ENCODE measurements around the gene RSPH1.
"Not testable (repeated sequence)": the region's sequence is repeated elsewhere in the genome, so short reads cannot be mapped to it uniquely, and the experiment has no call there.

The RSPH1 gene

DNA sequence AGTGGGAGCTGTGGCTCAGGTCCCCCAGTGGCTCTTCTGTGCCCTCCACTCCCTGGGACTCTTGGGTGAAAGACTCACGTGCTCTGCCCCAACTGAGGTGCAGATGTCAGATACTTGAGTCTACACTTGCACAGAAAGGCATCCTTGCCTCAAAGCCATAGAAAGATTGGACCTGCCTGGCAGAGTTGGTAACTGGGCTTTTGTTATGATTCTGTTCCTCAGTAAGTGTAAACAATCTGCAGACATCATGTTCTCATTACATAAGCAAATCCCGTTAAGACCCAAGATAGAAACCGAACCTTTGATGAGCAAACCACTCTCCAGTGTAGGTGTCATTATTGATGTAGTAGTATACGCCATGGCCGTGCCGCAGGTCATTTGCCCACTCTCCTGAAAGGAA, 10.0 kb downstream of the RSPH1 start:
- no peak for DNase-seq (ENCODE audit: low read depth)

DNA sequence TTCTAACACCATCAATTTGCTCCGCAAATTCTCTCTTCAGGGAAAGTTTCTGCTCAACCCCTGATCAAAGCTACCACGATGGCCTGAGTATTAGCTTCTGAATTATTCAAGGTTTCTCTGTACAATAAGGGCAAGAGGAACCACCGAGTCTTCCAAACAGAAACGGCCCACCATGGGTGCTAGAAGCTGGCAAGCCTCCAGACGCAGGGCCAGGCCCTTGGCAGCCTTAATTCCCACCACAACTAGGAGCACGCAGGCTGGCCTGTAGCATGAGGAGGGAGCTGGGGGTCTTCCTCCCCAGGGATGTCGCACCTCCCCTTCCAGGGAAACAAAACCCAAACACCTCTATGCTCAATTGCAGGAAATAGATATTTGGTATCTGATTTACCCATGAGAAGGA, 11.1 kb downstream of the RSPH1 start:
- DNase-seq (ENCODE audit: low read depth) = no peak

DNA sequence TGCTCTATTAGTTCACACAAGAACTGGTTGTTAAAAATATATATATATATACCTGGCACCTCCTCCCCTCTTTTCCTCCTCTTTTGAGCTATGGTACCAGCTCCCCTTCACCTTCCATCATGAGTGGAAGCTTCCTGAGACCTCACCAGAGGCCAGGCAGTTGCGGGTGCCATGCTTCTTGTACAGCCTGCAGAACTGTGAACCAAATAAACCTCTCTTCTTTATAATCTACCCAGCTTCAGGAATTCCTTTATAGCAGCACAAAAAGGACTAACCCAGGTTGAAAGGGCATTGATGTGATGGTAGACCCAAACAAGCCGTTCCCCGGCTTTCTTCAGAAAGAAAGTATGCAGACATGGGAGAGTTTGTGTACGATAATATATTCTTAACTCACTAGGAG, 14.9 kb downstream of the RSPH1 start:
- DNase-seq (ENCODE audit: low read depth) = no peak

DNA sequence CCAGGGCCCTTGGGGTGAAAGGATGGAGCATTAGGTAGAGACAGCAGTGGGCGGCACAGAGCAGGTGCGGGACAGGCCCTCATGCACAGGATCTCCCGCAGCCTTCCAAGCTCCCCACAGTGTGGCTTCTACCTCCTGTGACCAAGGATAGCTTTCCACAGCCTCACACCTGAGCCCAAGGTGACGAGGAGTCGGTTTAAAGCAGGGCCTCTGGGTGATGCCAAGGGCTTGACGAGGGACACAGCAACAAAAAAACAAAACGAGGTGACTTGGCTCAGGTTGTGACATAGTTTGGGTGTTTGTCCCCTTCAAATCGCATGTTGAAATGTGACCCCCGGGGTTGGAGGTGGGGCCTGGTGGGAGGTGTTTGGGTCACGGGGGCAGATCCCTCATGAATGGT, 15.3 kb downstream of the RSPH1 start:
- DNase-seq (ENCODE audit: low read depth) = no peak

DNA sequence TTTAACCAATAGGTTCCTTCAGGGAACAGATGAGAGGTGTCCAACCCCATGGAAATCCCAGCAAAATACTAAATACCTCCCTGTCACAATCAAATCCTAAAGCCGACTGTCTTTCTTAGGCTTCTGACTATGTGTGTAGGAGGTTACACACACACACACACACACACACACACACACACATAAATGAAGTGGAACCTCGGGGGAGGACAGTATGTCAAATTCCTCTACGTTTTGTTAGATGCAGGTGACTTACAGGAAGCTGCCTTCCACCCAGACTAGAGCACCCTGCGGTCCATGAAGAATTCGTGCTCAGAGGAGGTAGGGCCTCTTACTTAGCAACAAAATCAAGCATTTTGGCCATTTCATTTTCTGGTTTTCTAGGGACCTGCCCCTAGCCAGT, 16.4 kb downstream of the RSPH1 start:
- no peak for DNase-seq (ENCODE audit: low read depth)

DNA sequence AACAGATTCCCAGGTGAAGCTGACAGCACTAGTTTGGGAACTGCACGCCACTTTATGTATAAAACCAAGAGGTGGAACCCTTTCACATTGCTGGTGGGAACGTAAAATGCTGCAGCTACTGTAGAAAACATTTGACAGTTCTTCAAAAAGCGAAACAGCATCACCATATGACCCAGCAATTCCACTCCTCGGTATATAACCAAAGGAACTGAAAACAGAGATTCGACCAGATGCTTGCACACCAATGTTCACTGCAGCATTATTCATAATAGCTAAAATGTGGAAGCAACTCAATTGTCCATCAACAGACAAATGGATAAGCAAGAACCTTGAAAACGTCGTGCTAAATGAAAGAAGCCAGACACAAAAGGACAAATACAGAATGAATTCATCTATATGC, 17.5 kb downstream of the RSPH1 start:
- DNase-seq (ENCODE audit: low read depth) = no peak

DNA sequence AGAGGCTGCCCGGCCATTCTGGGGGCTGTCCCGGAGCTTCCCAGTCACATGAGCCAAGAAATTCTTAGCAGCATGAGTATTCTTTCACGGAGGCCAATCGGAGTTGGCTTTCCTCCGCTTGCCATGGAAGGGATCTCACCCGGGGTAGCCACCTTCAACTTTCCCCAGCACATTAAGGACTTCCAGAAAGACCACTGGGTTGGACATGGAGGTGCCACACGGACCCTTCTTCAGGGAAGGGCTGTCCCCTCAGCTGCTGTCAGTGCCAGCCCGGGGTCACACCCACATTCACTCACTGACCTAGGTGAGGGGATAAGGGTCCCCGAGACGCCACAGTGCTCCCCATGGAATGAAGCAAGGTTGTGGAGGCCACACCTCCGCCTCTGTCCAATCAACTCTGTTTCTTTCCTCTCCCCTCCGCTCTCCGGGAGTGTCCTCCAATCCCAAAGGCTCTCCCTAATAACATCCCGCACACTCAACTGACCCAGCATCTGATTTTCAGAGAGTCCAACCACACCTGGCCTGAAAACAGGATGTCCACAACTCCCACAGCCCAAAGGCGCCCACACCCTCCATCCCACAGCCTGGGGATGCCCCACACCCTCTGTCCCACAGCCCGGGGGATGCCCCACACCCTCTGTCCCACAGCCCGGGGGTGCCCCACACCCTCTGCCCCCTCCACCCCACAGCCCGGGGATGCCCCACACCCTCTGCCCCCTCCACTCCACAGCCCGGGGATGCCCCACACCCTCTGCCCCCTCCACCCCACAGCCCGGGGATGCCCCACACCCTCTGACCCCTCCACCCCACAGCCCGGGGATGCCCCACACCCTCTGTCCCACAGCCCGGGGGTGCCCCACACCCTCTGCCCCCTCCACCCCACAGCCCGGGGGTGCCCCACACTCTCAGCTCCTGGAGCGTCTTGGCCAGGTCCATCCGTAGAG, 19.4 kb downstream of the RSPH1 start:
- no peak for DNase-seq (ENCODE audit: low read depth)

DNA sequence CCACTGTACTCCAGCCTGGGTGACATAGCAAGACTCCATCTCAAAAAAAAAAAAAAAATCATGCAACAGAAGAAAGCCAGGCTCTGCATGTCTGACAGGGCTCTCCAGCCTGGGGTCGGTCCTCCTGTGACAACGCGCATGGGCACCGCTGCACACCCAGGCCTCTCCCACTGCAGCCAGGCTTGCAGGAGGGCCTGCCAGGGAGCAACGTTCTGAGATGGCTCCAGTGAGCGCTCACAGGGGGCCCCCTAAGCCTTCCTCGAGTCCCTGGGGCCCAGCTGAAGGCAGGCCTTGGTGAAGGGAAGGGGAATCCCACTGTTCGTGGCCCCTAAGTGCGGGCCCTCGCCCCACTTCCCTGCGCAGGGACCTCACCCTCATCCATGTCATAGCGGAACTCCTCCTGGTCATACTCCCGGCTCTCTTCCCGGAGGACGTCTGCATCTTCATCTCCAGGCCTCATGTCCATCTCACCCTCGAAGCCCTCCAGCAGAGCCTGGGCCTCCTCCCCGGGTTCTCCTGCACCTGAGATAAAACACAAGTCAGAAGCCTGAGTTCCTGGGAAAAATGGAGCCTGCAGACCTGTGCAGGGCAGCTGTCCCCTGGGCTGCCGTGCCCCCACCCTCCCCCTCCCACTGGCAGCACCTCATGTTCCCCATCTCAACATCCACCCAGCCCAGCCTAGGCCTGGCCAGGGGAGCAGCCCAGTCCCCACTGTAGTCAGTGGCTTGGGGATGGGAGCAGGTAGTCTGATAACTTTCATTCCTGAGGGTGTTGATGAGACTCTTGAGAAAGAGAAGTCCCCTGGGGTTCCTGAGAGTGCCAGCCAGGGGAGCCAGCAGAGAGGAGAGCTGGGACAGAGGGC, 20.3 kb downstream of the RSPH1 start:
- no peak for DNase-seq (ENCODE audit: low read depth)

DNA sequence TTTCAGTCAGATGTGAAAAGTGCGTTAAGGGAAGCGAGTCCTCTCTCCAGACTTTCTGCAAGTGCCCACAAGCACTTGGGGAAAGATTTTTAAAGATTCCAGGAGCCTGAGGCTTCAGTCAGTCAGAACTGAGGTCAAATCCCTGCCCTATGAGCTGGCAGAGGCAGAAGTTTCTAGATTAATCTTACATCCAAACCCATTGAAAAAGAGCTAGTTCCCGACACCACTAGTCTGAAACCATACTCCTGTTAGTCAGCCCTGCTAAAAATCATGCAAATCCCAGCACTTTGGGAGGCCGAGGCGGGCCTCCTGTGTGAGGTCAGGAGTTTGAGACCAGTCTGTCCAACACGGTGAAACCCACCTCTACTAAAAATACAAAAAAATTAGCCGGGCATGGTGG, 21.0 kb downstream of the RSPH1 start:
- DNase-seq (ENCODE audit: low read depth) = no peak

DNA sequence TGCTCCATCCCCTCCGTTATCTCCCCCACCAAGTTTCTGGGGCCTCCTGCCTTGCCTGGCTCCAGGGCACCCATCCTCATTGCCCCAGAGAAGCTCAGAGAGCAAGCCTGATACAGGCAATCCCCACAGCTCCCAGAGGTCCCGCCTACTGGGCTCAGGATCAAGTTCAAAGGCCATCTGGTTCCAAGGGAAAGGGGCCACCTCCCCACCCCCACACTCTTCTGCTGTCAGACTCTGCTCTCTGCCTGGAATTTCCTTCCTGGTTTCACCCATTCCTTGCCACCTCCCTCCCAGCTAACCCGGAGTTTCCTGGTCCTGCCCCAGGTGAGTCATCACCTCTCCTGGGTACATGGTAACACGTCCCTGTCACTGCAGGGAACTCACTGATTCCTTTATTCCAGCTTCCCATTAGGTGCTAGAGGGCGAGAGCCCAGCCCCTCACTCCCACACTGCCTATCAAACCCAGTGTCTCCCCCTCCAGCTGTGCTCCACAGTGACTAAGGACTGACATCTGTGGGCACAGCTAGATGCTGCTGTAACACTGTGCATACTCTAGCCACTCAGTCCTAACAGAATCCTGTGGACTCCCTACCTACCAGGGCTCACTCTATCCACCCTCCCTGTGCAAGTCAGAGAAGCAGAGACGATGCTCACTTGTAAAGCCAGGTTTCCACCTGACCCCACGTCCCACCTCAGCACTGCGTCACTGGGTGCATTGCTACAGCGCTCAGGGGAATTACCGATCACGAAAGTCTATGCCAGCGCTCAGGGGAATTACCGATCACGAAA, 21.8 kb downstream of the RSPH1 start:
- DNase-seq (ENCODE audit: low read depth) = no peak

DNA sequence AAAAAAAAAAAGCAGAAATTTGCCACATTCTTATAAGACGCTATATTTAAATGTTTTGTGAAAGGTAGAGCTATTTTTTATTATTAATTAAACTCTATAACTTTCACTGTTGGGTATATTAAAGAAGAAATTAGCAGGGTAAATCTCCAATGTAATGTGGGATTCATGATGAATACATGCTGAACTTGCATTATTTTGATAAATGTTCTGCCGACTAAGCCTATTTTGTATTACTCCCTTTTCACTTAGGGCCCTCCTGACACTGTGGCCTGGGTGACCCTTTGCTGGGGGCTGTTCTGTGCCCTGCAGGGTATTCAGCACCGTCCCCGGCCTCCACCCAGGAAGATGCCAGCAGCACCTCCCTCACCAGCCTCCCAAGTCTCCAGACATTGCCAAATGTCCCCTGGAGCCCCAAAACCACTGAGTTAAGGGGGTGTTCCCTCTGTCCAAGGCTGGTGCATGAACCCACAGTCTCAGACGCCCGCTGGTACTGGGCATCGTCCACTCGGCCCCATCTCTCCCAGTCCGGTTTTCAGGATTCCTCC, 22.5 kb downstream of the RSPH1 start:
- DNase-seq (ENCODE audit: low read depth) = no peak

DNA sequence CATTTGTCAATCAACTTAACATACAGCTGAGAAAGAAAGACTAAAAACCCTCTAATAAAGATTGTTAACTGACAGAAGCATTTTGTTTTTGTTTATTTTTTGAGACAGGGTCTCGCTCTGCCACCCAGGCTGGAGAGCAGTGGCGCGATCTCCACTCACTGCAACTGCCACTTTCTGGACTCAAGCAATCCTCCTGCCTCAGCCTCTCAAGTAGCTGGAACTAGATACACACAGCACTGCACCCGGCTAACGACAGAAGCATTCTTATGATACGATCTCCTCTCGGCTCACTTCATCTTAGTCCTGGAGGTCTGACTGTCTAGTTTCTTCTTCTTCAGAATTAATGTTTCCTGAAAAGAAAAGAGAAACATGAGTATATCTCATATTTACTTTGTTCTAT, 23.5 kb downstream of the RSPH1 start:
- no peak for DNase-seq (ENCODE audit: low read depth)

DNA sequence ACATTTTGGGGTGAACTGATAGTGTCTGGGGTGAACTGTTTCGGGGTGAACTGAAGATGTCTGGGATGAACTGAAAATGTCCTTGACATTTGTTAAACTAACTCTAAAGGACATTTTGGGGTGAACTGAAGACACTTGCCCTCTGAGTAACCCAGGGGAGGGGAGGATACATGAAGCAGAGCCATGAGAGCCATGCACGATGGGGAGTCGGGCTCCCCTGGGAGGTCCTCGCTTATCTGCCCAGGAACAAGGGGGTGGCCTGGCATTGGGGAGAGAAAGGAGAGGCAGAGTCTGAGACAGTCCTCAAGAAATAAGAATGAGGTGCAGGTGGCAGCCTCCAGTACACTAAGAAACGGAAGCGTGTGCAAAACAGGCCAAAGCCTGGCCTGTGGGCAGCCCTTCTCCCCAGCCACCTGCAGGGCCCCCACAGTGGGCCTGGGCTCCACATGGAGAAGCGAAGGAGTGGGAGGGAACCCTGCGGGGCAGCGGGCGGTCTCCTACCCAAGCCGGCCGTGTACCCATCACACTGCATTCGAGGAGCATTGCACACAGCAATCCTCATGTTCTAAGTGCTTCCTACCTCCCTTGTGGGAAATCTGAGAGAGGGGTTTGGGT, 24.2 kb downstream of the RSPH1 start:
- DNase-seq (ENCODE audit: low read depth) = no peak

DNA sequence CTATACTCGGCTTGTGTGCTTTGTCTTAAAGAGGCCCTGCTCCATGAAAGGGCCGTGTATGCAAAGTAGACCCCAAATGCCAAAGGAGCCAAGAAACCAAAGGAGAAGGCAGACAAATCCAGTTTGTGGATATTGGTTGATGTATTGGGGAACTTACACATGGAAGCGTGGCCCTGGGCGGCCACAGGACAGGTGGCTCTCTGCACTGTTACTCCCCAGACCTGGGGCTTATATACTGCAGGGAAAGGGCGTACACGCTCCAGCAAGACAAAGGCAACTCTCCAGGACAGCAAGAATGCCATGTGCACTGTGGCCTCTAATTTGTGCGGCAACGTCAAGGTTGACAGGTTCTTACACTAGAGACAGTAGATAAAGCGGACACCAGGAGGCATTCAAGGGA, 24.8 kb downstream of the RSPH1 start:
- DNase-seq (ENCODE audit: low read depth) = no peak

DNA sequence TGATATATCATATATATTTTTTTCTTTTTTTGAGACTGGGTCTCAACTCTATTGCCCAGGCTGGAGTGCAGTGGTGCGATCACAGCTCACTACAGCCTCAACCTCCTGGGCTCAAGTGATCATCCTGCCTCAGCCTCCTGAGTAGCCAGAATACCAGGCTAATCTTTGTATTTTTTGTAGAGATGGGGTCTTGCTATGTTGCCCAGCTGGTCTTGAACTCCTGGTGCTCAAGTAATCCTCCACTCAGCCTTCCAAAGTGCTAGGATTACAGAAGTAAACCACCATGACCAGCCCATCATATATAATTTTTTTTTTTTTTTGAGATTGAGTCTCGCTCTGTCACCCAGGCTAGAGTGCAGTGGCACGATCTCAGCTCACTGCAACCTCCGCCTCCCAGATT, 26.3 kb downstream of the RSPH1 start:
- not testable (repeated sequence) for DNase-seq (ENCODE audit: low read depth)

DNA sequence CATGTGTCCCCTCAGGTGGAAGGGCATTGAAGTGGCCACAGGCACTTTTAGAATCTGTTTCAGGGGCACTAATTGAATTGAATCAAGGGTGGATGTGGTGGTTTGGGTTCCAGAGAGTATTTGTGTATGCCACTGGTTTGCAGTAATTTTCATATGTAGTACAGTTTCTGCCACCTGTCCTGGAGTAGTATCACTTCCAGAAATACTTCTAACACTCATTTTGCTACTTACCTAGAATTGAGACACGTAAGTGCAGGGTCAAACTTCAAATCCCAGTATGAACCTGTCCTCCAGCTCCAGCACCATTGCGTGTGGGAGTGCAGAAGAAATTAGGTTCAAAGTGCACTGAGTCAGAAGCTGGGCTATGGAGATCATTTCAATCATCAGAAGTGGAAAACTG, 26.8 kb downstream of the RSPH1 start:
- no peak for DNase-seq (ENCODE audit: low read depth)

DNA sequence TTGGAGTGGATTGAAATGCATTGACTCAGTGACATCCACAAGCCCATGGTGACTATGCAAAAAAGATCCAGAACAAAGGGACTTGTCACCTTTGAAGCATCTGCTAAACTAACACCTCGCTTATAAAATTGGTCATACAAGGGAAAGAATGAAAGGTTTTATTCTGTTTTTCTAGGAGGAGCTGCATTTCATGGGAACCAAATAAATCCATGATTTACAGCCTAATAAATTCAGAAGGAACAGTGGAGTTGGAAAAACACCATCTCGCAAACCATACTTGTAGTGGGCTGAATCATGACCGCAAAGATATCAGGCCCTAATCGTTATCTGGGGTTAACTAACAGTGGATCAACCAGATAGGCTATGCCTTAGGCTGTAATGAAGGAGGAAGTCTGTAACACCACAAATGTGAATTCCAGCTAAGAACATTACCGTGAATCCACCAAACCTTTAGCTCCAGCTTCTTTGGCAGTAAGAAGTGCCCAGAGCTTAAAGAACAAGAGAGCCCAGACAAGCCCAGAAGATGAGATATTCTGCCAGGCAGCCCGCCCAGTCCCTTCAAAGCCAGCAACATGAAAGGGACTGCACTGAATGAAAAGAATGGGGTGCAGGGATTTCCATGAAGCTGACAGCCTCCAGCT, 27.4 kb downstream of the RSPH1 start:
- DNase-seq (ENCODE audit: low read depth) = no peak

DNA sequence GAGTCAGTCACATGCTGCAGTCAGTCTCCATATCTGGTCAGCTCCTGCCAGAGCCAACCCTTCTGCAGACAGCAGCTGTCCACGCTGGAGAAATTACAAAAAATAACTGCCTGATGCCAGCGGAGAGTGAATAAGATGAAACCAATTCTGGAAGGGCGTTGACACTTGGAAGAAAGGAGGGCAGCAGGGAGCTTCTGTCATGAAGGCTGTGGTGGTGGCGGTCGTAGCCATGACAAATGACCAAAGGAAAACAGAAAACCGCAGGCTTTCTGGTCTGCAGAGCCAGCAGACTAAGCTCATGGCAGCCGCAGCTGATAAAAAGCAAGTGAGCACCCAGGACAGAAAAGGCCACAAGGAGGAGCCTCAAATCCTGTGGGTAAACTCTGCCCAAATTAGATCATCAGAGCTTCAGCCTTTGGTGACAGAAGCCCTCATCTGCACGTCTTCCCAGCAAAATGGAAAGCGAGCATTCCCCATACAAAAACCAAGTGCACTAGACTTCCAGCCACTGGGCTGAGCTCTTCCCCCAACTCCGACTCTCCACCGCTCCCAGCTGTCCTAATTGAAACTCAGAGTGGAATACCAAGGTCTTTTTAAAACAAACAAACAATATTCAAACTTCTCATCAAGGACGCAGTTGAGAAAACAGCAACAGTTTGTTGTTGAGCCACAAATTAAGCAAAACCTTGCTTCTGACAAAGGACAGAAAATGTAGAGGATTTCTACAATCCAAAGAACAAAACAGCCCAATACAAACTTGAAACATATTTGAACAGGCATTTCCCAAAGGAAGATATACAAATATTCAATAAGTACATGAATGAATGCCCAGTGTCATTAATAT, 28.7 kb downstream of the RSPH1 start:
- DNase-seq (ENCODE audit: low read depth) = no peak

DNA sequence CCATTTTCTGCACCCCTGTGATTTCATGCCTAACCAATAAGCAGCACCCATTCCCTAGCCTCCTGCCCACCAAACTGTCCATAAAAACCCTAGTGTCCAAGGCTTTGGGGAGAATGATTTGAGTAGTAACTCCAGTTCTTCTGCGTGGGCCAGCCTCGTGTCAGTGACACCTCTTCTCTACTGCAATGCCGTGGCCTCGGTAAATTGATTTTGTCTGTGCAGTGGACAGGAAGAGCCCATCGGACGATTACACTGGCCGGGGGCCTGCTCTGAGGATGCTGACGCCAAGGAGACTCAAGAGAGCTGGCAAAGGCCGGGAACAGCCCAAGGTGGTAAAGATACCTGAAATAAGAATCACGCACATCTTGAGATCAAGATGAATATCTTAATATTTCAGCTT, 29.3 kb downstream of the RSPH1 start:
- no peak for DNase-seq (ENCODE audit: low read depth)

DNA sequence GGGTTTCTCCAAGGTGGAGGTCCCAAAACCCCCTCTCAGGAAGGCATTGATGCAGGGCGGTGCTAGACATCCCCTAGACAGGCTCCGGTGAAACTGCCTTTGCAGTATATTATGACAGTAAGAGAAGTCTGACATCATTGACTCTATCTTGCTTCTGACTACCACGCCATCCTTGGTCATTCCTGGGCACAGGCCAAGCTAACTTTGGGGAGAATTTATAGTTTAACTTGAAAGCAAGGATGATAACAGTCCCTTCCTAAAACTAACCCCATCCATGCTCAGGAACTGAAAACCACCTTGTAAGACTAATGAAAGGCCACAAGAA, 30.3 kb downstream of the RSPH1 start:
- no peak for DNase-seq (ENCODE audit: low read depth)
